WTC11 (cell line): Measurements from ENCODE around the gene ENTHD1. TPM values are rescaled to one million over a fixed set of nuclear protein-coding genes. Genes with fewer than 3 reads are reported as not detected.

Experiments
- ATAC-seq: fragments of 200-7000 bp; cut with Tn5 transposase; 2 replicates; pipeline ENCODE4 v1.10.0; 2021; ENCODE audit warnings: mild to moderate bottlenecking, moderate library complexity
- CTCF ChIA-PET: fragments of 300-600 bp; sonication (Branson Sonifier 250); formaldehyde crosslinking; loops from one replicate; lab custom pipeline; 2021; ENCODE audit warnings: antibody characterized with exemption; lab: Charles Lee
- POLR2A ChIA-PET: fragments of 350-600 bp; sonication (Branson Sonifier 250); formaldehyde crosslinking; loops from one replicate; lab custom pipeline; 2021; ENCODE audit warnings: antibody characterized with exemption; lab: Charles Lee
- DNase-seq: peaks from one replicate; pipeline ENCODE4 v3.0.0; 2021; ENCODE audit warnings: low spot score
- H3K27ac Mint-ChIP-seq: 2 replicates; pipeline ENCODE4 v1.8.0; 2021; ENCODE audit warnings: mixed read lengths
- H3K27me3 Mint-ChIP-seq: 2 replicates; pipeline ENCODE4 v1.8.0; 2021; ENCODE audit warnings: low read depth, mild to moderate bottlenecking, moderate library complexity, mixed read lengths
- H3K36me3 Mint-ChIP-seq: 2 replicates; pipeline ENCODE4 v1.8.0; 2021; ENCODE audit warnings: mixed read lengths
- H3K4me1 Mint-ChIP-seq: 2 replicates; pipeline ENCODE4 v1.8.0; 2022; ENCODE audit warnings: mixed read lengths
- H3K4me3 Mint-ChIP-seq: 2 replicates; pipeline ENCODE4 v1.8.0; 2021; ENCODE audit warnings: mild to moderate bottlenecking, moderate library complexity, mixed read lengths
- H3K9me3 Mint-ChIP-seq: 2 replicates; pipeline ENCODE4 v1.8.0; 2021; ENCODE audit warnings: mixed read lengths
- CREM ChIP-seq: sonication (generic); formaldehyde crosslinking; IDR thresholded peaks from 2 replicates; pipeline ENCODE4 v1.8.1; 2022; ENCODE audit warnings: mild to moderate bottlenecking, missing genetic modification reagents, moderate library complexity
- ESRRA ChIP-seq: sonication (generic); formaldehyde crosslinking; IDR thresholded peaks from 2 replicates; pipeline ENCODE4 v1.8.1; 2022; ENCODE audit warnings: mild to moderate bottlenecking, missing genetic modification reagents, borderline replicate concordance
- FOXP1 ChIP-seq: sonication (generic); formaldehyde crosslinking; IDR thresholded peaks from 2 replicates; pipeline ENCODE4 v1.8.0; 2022; ENCODE audit warnings: missing genetic modification reagents, mild to moderate bottlenecking, moderate library complexity, borderline replicate concordance
- GTF2I ChIP-seq: fragments of 250-450 bp; sonication (Bioruptor Pico); conservative IDR thresholded peaks from 2 replicates; pipeline ENCODE4 v1.4.0; 2021; ENCODE audit warnings: mild to moderate bottlenecking
- MYBL2 ChIP-seq: sonication (generic); formaldehyde crosslinking; IDR thresholded peaks from 2 replicates; pipeline ENCODE4 v1.8.1; 2023; ENCODE audit warnings: mild to moderate bottlenecking, moderate library complexity, missing genetic modification reagents
- PRRX2 ChIP-seq: fragments of 250-450 bp; sonication (Bioruptor Pico); IDR thresholded peaks from 2 replicates; pipeline ENCODE4 v1.8.0; 2021; ENCODE audit warnings: mild to moderate bottlenecking
- TCF7 ChIP-seq: sonication (generic); formaldehyde crosslinking; IDR thresholded peaks from 2 replicates; pipeline ENCODE4 v1.8.0; 2022; ENCODE audit warnings: mild to moderate bottlenecking, low read depth, missing genetic modification reagents, moderate library complexity
- TEAD1 ChIP-seq: sonication (generic); formaldehyde crosslinking; IDR thresholded peaks from 2 replicates; pipeline ENCODE4 v1.8.0; 2022; ENCODE audit warnings: mild to moderate bottlenecking, missing genetic modification reagents
- ZNF121 ChIP-seq: sonication (generic); formaldehyde crosslinking; IDR thresholded peaks from 2 replicates; pipeline ENCODE4 v1.8.0; 2023; ENCODE audit warnings: missing genetic modification reagents
- ZNF423 ChIP-seq: fragments of 250-450 bp; sonication (Bioruptor Pico); IDR thresholded peaks from 2 replicates; pipeline ENCODE4 v2.1.2; 2022; ENCODE audit warnings: mild to moderate bottlenecking, moderate library complexity
- total RNA-seq: library from RNA; stranded (reverse); gene quantifications from 3 replicates; pipeline ENCODE4 v1.2.3, GENCODE V29; 2021
- TF ChIP-seq, protein P1 (sequence below): sonication (generic); formaldehyde crosslinking; IDR thresholded peaks from 2 replicates; pipeline ENCODE4 v1.8.1; 2022; ENCODE audit warnings: missing genetic modification reagents, borderline replicate concordance
- TF ChIP-seq, protein P2 (sequence below): sonication (generic); formaldehyde crosslinking; conservative IDR thresholded peaks from 2 replicates; pipeline ENCODE4 v1.8.1; 2022; ENCODE audit warnings: mild to moderate bottlenecking, missing genetic modification reagents
- TF ChIP-seq, protein P3 (sequence below): sonication (generic); formaldehyde crosslinking; IDR thresholded peaks from 2 replicates; pipeline ENCODE4 v1.8.0; 2023; ENCODE audit warnings: mild to moderate bottlenecking, missing genetic modification reagents
- TF ChIP-seq, protein P4 (sequence below): sonication (generic); formaldehyde crosslinking; conservative IDR thresholded peaks from 2 replicates; pipeline ENCODE4 v1.8.1; 2023; ENCODE audit warnings: mild to moderate bottlenecking, low read depth, missing genetic modification reagents, moderate library complexity
- TF ChIP-seq, protein P5 (sequence below): fragments of 250-450 bp; sonication (Bioruptor Pico); IDR thresholded peaks from 2 replicates; pipeline ENCODE4 v1.8.0; 2021; ENCODE audit warnings: mild to moderate bottlenecking
- TF ChIP-seq, protein P6 (sequence below): fragments of 250-450 bp; sonication (Bioruptor Pico); IDR thresholded peaks from 2 replicates; pipeline ENCODE4 v1.9.0; 2021; ENCODE audit warnings: moderate library complexity, mild to moderate bottlenecking, inconsistent platforms, borderline replicate concordance
- TF ChIP-seq, protein P7 (sequence below): fragments of 250-450 bp; sonication (Bioruptor Pico); IDR thresholded peaks from 2 replicates; pipeline ENCODE4 v2.1.2; 2022; ENCODE audit warnings: mild to moderate bottlenecking, moderate library complexity
- TF ChIP-seq, protein P8 (sequence below): fragments of 250-450 bp; sonication (Bioruptor Pico); IDR thresholded peaks from 2 replicates; pipeline ENCODE4 v1.9.0; 2021; ENCODE audit warnings: mild to moderate bottlenecking, borderline replicate concordance

The ENTHD1 gene
- total RNA-seq, 1 experiment from 2014 or later: not detected

DNA sequence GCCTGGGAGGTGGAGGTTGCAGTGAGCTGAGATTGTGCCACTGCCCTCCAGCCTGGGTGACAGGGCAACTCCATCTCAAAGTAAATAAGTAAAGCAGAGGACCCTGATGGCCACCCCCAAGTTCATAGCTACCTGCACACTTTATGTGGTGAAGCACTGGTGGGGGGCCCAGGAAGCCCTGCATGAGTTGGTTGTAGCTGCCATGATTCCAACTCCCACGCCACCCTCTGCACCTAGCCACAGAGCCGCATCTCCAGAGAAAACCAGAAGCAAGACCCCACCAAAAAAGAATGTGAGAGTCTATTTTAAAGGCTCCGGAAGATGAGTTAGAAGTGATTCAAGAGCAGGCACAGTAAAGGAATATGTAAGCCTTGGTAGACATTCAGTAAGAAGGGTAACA lies 46.3 kb upstream of the ENTHD1 start:
- CTCF ChIA-PET: interaction anchor here (3.7 kb wide), 1 partner anchor 84 kb away, joined by 16 read pairs; no protein-coding TSS in a partner anchor
- TF ChIP-seq ZNF121 (CRISPR knock-in tag): no peak
- no peak for TF ChIP-seq GTF2I
- TF ChIP-seq, protein P1, sequence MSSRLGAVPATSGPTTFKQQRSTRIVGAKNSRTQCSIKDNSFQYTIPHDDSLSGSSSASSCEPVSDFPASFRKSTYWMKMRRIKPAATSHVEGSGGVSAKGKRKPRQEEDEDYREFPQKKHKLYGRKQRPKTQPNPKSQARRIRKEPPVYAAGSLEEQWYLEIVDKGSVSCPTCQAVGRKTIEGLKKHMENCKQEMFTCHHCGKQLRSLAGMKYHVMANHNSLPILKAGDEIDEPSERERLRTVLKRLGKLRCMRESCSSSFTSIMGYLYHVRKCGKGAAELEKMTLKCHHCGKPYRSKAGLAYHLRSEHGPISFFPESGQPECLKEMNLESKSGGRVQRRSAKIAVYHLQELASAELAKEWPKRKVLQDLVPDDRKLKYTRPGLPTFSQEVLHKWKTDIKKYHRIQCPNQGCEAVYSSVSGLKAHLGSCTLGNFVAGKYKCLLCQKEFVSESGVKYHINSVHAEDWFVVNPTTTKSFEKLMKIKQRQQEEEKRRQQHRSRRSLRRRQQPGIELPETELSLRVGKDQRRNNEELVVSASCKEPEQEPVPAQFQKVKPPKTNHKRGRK: no peak
- TF ChIP-seq PRRX2 (CRISPR knock-in tag): no peak
- no peak for TF ChIP-seq CREM (CRISPR knock-in tag)
- TF ChIP-seq, protein P2, sequence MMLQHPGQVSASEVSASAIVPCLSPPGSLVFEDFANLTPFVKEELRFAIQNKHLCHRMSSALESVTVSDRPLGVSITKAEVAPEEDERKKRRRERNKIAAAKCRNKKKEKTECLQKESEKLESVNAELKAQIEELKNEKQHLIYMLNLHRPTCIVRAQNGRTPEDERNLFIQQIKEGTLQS (CRISPR knock-in tag): no peak
- TF ChIP-seq, protein P3, sequence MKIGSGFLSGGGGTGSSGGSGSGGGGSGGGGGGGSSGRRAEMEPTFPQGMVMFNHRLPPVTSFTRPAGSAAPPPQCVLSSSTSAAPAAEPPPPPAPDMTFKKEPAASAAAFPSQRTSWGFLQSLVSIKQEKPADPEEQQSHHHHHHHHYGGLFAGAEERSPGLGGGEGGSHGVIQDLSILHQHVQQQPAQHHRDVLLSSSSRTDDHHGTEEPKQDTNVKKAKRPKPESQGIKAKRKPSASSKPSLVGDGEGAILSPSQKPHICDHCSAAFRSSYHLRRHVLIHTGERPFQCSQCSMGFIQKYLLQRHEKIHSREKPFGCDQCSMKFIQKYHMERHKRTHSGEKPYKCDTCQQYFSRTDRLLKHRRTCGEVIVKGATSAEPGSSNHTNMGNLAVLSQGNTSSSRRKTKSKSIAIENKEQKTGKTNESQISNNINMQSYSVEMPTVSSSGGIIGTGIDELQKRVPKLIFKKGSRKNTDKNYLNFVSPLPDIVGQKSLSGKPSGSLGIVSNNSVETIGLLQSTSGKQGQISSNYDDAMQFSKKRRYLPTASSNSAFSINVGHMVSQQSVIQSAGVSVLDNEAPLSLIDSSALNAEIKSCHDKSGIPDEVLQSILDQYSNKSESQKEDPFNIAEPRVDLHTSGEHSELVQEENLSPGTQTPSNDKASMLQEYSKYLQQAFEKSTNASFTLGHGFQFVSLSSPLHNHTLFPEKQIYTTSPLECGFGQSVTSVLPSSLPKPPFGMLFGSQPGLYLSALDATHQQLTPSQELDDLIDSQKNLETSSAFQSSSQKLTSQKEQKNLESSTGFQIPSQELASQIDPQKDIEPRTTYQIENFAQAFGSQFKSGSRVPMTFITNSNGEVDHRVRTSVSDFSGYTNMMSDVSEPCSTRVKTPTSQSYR: no peak
- TF ChIP-seq ESRRA (CRISPR knock-in tag): no peak
- TF ChIP-seq, protein P4, sequence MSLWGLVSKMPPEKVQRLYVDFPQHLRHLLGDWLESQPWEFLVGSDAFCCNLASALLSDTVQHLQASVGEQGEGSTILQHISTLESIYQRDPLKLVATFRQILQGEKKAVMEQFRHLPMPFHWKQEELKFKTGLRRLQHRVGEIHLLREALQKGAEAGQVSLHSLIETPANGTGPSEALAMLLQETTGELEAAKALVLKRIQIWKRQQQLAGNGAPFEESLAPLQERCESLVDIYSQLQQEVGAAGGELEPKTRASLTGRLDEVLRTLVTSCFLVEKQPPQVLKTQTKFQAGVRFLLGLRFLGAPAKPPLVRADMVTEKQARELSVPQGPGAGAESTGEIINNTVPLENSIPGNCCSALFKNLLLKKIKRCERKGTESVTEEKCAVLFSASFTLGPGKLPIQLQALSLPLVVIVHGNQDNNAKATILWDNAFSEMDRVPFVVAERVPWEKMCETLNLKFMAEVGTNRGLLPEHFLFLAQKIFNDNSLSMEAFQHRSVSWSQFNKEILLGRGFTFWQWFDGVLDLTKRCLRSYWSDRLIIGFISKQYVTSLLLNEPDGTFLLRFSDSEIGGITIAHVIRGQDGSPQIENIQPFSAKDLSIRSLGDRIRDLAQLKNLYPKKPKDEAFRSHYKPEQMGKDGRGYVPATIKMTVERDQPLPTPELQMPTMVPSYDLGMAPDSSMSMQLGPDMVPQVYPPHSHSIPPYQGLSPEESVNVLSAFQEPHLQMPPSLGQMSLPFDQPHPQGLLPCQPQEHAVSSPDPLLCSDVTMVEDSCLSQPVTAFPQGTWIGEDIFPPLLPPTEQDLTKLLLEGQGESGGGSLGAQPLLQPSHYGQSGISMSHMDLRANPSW (CRISPR knock-in tag): no peak
- TF ChIP-seq MYBL2: no peak
- no peak for TF ChIP-seq TEAD1 (CRISPR knock-in tag)
- no peak for TF ChIP-seq TCF7 (CRISPR knock-in tag)
- TF ChIP-seq, protein P5, sequence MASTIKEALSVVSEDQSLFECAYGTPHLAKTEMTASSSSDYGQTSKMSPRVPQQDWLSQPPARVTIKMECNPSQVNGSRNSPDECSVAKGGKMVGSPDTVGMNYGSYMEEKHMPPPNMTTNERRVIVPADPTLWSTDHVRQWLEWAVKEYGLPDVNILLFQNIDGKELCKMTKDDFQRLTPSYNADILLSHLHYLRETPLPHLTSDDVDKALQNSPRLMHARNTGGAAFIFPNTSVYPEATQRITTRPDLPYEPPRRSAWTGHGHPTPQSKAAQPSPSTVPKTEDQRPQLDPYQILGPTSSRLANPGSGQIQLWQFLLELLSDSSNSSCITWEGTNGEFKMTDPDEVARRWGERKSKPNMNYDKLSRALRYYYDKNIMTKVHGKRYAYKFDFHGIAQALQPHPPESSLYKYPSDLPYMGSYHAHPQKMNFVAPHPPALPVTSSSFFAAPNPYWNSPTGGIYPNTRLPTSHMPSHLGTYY: no peak
- TF ChIP-seq, protein P6, sequence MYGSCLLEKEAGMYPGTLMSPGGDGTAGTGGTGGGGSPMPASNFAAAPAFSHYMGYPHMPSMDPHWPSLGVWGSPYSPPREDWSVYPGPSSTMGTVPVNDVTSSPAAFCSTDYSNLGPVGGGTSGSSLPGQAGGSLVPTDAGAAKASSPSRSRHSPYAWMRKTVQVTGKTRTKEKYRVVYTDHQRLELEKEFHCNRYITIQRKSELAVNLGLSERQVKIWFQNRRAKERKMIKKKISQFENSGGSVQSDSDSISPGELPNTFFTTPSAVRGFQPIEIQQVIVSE (CRISPR knock-in tag): no peak
- POLR2A ChIA-PET: no interaction called here
- Mint-ChIP-seq H3K27ac (no peak overlapping the region), H3K27me3 (no peaks in the 10 kb centered on the region; the same call in 1 of the 2 replicates), H3K4me3 (no peak overlapping the region), H3K36me3 (no peaks in the 10 kb centered on the region), H3K9me3 (no peaks in the 10 kb centered on the region), H3K4me1 (peaks cover 84% of the 10 kb centered on the region)
- DNase-seq (no peak), ATAC-seq (no peak)

DNA sequence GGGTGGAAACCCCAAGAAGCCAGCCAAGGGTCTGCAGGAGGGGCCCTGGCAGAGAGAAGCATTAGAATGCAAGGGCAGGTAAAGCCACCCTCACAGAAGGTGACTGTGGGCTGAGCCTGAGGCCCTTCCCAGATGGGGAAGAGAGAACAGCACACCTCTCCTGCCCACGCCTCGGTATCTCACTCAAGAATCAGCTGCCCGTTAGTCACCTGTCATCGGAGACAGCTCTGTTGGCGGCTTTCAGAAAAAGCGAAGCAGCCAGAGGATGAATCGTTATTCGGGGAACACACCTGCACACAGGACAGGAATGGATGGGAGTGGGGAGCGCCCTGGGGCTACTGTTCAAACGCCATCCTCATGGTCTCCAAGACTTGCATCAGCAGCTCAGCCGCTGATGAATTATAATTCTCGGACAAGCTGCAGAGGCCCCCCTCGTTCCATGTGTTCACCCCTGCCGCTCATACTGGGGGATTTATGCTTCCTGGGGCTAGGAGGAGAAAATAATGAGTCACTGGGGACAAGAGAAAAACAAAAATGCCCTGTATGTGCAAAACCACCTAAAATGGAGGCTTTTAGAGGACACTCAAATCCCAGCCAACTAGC lies 45.0 kb upstream of the ENTHD1 start:
- DNase-seq: no peak
- ATAC-seq: no peak
- H3K27ac Mint-ChIP-seq: no peak overlapping the region; the same call in 1 of the 2 replicates
- H3K36me3 Mint-ChIP-seq: no peaks in the 10 kb centered on the region
- H3K4me1 Mint-ChIP-seq: peaks cover 84% of the 10 kb centered on the region
- no peaks in the 10 kb centered on the region for H3K9me3 Mint-ChIP-seq
- CTCF ChIA-PET: interaction anchor here (0.9 to 3.7 kb wide), 2 partner anchors 61 to 85 kb away, joined by 3 to 16 read pairs; no protein-coding TSS in a partner anchor
- POLR2A ChIA-PET: interaction anchor here (0.6 kb wide), 1 partner anchor 399 kb away, joined by 6 read pairs; no protein-coding TSS in a partner anchor
- H3K27me3 Mint-ChIP-seq: no peaks in the 10 kb centered on the region; the same call in 1 of the 2 replicates
- H3K4me3 Mint-ChIP-seq: no peak overlapping the region
- TF ChIP-seq, protein P7, sequence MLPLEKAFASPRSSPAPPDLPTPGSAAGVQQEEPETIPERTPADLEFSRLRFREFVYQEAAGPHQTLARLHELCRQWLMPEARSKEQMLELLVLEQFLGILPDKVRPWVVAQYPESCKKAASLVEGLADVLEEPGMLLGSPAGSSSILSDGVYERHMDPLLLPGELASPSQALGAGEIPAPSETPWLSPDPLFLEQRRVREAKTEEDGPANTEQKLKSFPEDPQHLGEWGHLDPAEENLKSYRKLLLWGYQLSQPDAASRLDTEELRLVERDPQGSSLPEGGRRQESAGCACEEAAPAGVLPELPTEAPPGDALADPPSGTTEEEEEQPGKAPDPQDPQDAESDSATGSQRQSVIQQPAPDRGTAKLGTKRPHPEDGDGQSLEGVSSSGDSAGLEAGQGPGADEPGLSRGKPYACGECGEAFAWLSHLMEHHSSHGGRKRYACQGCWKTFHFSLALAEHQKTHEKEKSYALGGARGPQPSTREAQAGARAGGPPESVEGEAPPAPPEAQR (CRISPR knock-in tag): no peak
- TF ChIP-seq, protein P8, sequence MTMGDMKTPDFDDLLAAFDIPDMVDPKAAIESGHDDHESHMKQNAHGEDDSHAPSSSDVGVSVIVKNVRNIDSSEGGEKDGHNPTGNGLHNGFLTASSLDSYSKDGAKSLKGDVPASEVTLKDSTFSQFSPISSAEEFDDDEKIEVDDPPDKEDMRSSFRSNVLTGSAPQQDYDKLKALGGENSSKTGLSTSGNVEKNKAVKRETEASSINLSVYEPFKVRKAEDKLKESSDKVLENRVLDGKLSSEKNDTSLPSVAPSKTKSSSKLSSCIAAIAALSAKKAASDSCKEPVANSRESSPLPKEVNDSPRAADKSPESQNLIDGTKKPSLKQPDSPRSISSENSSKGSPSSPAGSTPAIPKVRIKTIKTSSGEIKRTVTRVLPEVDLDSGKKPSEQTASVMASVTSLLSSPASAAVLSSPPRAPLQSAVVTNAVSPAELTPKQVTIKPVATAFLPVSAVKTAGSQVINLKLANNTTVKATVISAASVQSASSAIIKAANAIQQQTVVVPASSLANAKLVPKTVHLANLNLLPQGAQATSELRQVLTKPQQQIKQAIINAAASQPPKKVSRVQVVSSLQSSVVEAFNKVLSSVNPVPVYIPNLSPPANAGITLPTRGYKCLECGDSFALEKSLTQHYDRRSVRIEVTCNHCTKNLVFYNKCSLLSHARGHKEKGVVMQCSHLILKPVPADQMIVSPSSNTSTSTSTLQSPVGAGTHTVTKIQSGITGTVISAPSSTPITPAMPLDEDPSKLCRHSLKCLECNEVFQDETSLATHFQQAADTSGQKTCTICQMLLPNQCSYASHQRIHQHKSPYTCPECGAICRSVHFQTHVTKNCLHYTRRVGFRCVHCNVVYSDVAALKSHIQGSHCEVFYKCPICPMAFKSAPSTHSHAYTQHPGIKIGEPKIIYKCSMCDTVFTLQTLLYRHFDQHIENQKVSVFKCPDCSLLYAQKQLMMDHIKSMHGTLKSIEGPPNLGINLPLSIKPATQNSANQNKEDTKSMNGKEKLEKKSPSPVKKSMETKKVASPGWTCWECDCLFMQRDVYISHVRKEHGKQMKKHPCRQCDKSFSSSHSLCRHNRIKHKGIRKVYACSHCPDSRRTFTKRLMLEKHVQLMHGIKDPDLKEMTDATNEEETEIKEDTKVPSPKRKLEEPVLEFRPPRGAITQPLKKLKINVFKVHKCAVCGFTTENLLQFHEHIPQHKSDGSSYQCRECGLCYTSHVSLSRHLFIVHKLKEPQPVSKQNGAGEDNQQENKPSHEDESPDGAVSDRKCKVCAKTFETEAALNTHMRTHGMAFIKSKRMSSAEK: no peak
- no peak for TF ChIP-seq ZNF423 (CRISPR knock-in tag)
- no peak for TF ChIP-seq FOXP1 (CRISPR knock-in tag)
